ENCODE measurements around the gene CSNK2B. TPM values are rescaled to one million over a fixed set of nuclear protein-coding genes. Genes with fewer than 3 reads are reported as not detected.

CSNK2B gene
- total and polyA plus RNA-seq, 9 of the 15 experiments (the other 6 are each of a cell fraction or from before 2014, with no cell fraction given) = 120 to 1,126 (median 529) TPM

DNA sequence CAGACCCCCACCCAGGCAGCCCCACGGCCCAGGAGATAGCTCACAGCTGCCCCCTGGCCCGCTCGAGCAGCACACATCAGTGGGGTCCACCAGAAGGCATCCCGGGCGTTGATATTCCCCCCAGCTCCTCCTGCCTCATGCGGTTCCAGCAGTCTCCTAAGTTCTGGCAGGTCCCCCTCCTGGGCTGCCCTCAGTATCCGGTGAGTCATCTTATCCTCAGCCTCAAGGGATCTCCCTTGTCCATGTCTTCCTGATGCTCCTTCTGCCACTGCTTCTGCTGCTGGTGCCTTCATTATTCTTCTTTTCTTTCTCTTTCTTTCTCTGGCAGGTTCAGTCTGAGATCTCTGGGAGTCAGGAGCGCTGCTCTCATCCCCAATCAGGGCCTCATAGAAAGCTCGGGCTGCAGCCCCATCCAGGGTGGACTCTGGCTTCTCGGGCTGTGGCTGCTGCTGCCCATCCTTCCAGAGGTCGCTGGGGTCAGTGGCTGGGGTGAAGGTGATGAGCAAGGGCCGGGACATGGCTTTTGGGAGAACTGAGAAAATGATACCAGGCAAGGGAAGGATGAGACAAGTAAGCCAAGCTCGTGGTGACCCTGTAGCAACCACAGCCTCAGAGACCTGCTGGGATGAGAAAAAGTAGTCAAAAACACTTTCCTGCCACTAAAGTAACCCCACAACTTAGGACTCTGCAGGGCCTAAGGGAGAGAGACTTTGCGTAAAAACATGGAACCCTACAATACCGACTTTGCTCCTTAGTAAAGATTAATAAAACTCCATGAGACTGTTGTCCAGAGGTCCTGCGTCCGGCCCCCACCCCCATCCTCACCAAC is 1.7 kb upstream of the CSNK2B start:
- H3K4me1 ChIP-seq (replicated peaks in 1 of 2; ENCODE audit: control insufficient read depth in 2 of 2, insufficient read depth in 2 of 2, low read length in 2 of 2) = peaks cover 37 to 53% of the 10 kb centered on the region in 2 experiments; a peak in 4 of 5 replicates
- peak overlapping the region; percentile 93 for H3K4me2 ChIP-seq (ENCODE audit: insufficient read depth, low read length)
- BruUV-seq (replicated peaks) = TSS peak; percentile 55
- intact Hi-C loops (cut with micrococcal nuclease) = loop anchor here (2.0 to 10.0 kb wide), 3 partner anchors 39 to 511 kb away; partner anchors contain the start of genes ABHD16A, AGPAT1, ATP6V1G2 and NFKBIL1
- H2AFZ ChIP-seq (ENCODE audit: low read depth, low read length) = peak overlapping the region; percentile 62
- H3K27ac ChIP-seq (ENCODE audit: extremely low read depth, low read depth, low read length) = peak overlapping the region; percentile 97
- no peaks in the 10 kb centered on the region for H3K27me3 ChIP-seq (ENCODE audit: control insufficient read depth in 2 of 2, insufficient read depth in 2 of 2, low read length in 2 of 2)
- no peaks in the 10 kb centered on the region for H3K9me1 ChIP-seq (ENCODE audit: control insufficient read depth, insufficient read depth, low read length)
- 2% methylated on average over 17 of the region's 17 CpGs for WGBS (ENCODE audit: insufficient coverage, low coverage, missing lambda C conversion rate)
- peak overlapping the region; percentile 66 for H3K4me3 ChIP-seq
- H3K9ac ChIP-seq (ENCODE audit: insufficient read depth in 1 of 2, low read depth in 2 of 2, low read length in 2 of 2) = peak overlapping the region; percentile 96 to 97
- ATAC-seq (peak; percentile 28), FAIRE-seq (peak; percentile 94), DNase-seq (ENCODE audit: extremely low read depth in 1 of 4, low spot score in 3 of 4) (peak; percentile 75 to 92 (median 84))
- ChIA-PET CTCF (ENCODE audit: low intra/inter-chr PET ratio) (no interaction called here), POLR2A (interaction anchor here (0.6 to 9.8 kb wide), 65 partner anchors 8 to 1693 kb away, joined by 3 to 267 read pairs (median 6); partner anchors contain the start of genes ABHD16A, APOM, BAG6 and CLIC1)
- peaks cover 53% of the 10 kb centered on the region for H3K36me3 ChIP-seq (ENCODE audit: control insufficient read depth, insufficient read depth, low read length)
- peaks cover 6% of the 10 kb centered on the region; the same call in 1 of the 2 replicates for H4K20me1 ChIP-seq (replicated peaks; ENCODE audit: control insufficient read depth, insufficient read depth, low read length)
- in situ Hi-C loops (cut with MboI) = loop anchor here (5.0 kb wide), 2 partner anchors 117 to 198 kb away; partner anchors contain the start of genes ATP6V1G2, NEU1 and NFKBIL1
- peaks cover 90% of the 10 kb centered on the region for H3K79me2 ChIP-seq (ENCODE audit: control insufficient read depth, insufficient read depth, low read length)
- no peaks in the 10 kb centered on the region for H3K9me3 ChIP-seq (replicated peaks; ENCODE audit: control insufficient read depth, insufficient read depth, low read depth, low read length)
- TF ChIP-seq ARNT (IDR thresholded peaks at IDR 0.05) (peak; percentile 29 to 66; a peak in 1 of 4 replicates), TARDBP (IDR thresholded peaks at IDR 0.05) (peak; percentile 31; the same call in 1 of the 2 replicates), SRF (CRISPR knock-in tag; IDR thresholded peaks at IDR 0.05) (0 out of 4 replicates have a peak, but pooled peaks of 1 of the 2 experiments have one; percentile 46), SAFB2 (IDR thresholded peaks at IDR 0.05; ENCODE audit: borderline replicate concordance, low read depth, low read length, severe bottlenecking) (no peak), NR2C1 (IDR thresholded peaks at IDR 0.05) (no peak), NR2C1 (tag; IDR thresholded peaks at IDR 0.05) (no peak), CCAR2 (IDR thresholded peaks at IDR 0.05; ENCODE audit: low read depth, low read length) (no peak), C11orf30 (IDR thresholded peaks at IDR 0.05; ENCODE audit: low read depth) (no peak), SRSF9 (IDR thresholded peaks at IDR 0.05; ENCODE audit: borderline replicate concordance, low read depth, low read length) (no peak), ZNF282 (CRISPR knock-in tag; IDR thresholded peaks at IDR 0.05) (no peak), FOXA1 (IDR thresholded peaks at IDR 0.05; ENCODE audit: borderline replicate concordance) (no peak)
- TF ChIP-seq, protein P1, sequence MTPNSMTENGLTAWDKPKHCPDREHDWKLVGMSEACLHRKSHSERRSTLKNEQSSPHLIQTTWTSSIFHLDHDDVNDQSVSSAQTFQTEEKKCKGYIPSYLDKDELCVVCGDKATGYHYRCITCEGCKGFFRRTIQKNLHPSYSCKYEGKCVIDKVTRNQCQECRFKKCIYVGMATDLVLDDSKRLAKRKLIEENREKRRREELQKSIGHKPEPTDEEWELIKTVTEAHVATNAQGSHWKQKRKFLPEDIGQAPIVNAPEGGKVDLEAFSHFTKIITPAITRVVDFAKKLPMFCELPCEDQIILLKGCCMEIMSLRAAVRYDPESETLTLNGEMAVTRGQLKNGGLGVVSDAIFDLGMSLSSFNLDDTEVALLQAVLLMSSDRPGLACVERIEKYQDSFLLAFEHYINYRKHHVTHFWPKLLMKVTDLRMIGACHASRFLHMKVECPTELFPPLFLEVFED (CRISPR knock-in tag; conservative IDR thresholded peaks at IDR 0.05) = peak; percentile 58; the same call in 1 of the 2 replicates
- TF ChIP-seq, protein P2, sequence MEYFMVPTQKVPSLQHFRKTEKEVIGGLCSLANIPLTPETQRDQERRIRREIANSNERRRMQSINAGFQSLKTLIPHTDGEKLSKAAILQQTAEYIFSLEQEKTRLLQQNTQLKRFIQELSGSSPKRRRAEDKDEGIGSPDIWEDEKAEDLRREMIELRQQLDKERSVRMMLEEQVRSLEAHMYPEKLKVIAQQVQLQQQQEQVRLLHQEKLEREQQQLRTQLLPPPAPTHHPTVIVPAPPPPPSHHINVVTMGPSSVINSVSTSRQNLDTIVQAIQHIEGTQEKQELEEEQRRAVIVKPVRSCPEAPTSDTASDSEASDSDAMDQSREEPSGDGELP (CRISPR knock-in tag; IDR thresholded peaks at IDR 0.05; ENCODE audit: borderline replicate concordance) = peak; percentile 73; the same call in 1 of the 2 replicates
- TF ChIP-seq, protein P3, sequence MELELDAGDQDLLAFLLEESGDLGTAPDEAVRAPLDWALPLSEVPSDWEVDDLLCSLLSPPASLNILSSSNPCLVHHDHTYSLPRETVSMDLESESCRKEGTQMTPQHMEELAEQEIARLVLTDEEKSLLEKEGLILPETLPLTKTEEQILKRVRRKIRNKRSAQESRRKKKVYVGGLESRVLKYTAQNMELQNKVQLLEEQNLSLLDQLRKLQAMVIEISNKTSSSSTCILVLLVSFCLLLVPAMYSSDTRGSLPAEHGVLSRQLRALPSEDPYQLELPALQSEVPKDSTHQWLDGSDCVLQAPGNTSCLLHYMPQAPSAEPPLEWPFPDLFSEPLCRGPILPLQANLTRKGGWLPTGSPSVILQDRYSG (tag; conservative IDR thresholded peaks at IDR 0.05; ENCODE audit: low read depth) = no peak
- TF ChIP-seq, protein P4, sequence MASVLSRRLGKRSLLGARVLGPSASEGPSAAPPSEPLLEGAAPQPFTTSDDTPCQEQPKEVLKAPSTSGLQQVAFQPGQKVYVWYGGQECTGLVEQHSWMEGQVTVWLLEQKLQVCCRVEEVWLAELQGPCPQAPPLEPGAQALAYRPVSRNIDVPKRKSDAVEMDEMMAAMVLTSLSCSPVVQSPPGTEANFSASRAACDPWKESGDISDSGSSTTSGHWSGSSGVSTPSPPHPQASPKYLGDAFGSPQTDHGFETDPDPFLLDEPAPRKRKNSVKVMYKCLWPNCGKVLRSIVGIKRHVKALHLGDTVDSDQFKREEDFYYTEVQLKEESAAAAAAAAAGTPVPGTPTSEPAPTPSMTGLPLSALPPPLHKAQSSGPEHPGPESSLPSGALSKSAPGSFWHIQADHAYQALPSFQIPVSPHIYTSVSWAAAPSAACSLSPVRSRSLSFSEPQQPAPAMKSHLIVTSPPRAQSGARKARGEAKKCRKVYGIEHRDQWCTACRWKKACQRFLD (CRISPR knock-in tag; IDR thresholded peaks at IDR 0.05) = no peak
